HCT116 (cell line): ENCODE results near the gene MYOG.

Source experiments
- CEBPB ChIP-seq: IDR thresholded peaks from 2 replicates; pipeline ENCODE4 v1.6.1; 2012; ENCODE audit warnings: low read depth
- EZH2 ChIP-seq: fragments of 200-600 bp; sonication (generic); IDR thresholded peaks from 2 replicates; pipeline ENCODE4 v1.6.1; 2017; ENCODE audit warnings: antibody characterized with exemption, mixed run types
- FOSL1 ChIP-seq: IDR thresholded peaks from 2 replicates; pipeline ENCODE4 v1.6.1; 2012; ENCODE audit warnings: low read depth
- POLR2AphosphoS5 ChIP-seq: IDR thresholded peaks from 2 replicates; pipeline ENCODE4 v1.6.1; 2011; ENCODE audit warnings: mild to moderate bottlenecking, low read depth, low read length, moderate library complexity
- SIN3A ChIP-seq: IDR thresholded peaks from 2 replicates; pipeline ENCODE4 v1.6.1; 2012; ENCODE audit warnings: low read depth
- YY1 ChIP-seq: IDR thresholded peaks from 2 replicates; pipeline ENCODE4 v1.6.1; 2011; ENCODE audit warnings: low read length, low read depth, moderate library complexity, mild to moderate bottlenecking; ENCODE audit not compliant: insufficient replicate concordance; ENCODE audit errors: extremely low read depth
- ZNF274 ChIP-seq: fragments of 200-500 bp; sonication (Bioruptor generic); IDR thresholded peaks from 2 replicates; pipeline ENCODE4 v1.6.1; 2014; ENCODE audit warnings: mild to moderate bottlenecking, low read depth, low read length, inconsistent platforms
- TF ChIP-seq, protein P1 (sequence below), 3 experiments: fragments of 200-600 bp in 1 of 3; sonication (generic) in 1 of 3; IDR thresholded peaks in 2 of 3; conservative IDR thresholded peaks in 1 of 3; 2 replicates each; pipeline ENCODE4 v1.5.1; 2012 to 2017; ENCODE audit warnings: low read depth in 2 of 3, low read length in 2 of 3, antibody characterized with exemption in 1 of 3, borderline replicate concordance in 1 of 3, control low read depth in 1 of 3, mild to moderate bottlenecking in 1 of 3, mixed read lengths in 1 of 3, mixed run types in 1 of 3, moderate library complexity in 1 of 3; ENCODE audit not compliant: insufficient read depth in 1 of 3
- TF ChIP-seq, protein P2 (sequence below): IDR thresholded peaks from 2 replicates; pipeline ENCODE4 v1.6.1; 2012
- TF ChIP-seq, protein P3 (sequence below): IDR thresholded peaks from 2 replicates; pipeline ENCODE4 v1.6.1; 2012

DNA sequence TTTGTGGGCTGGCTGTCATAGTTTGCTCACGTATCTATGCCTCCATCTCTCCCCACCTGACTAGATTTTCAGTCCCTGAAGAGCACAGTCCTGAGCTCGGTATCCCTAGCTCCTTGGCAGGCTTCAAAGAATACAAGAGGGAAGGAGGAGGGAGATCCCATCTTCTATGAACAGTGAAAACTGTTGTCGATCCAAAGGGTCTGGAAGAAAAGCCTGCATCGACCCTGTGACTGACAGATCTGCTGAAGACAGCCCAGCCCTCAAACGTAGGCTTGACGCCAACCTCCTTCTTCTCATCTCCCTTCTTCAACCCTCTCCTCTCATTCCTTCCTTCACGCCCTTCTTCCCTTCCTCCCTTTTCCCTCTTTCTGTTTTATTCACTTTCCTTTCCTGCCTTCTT, 28.4 kb upstream of the MYOG start:
- no peak for TF ChIP-seq YY1
- TF ChIP-seq, protein P1, sequence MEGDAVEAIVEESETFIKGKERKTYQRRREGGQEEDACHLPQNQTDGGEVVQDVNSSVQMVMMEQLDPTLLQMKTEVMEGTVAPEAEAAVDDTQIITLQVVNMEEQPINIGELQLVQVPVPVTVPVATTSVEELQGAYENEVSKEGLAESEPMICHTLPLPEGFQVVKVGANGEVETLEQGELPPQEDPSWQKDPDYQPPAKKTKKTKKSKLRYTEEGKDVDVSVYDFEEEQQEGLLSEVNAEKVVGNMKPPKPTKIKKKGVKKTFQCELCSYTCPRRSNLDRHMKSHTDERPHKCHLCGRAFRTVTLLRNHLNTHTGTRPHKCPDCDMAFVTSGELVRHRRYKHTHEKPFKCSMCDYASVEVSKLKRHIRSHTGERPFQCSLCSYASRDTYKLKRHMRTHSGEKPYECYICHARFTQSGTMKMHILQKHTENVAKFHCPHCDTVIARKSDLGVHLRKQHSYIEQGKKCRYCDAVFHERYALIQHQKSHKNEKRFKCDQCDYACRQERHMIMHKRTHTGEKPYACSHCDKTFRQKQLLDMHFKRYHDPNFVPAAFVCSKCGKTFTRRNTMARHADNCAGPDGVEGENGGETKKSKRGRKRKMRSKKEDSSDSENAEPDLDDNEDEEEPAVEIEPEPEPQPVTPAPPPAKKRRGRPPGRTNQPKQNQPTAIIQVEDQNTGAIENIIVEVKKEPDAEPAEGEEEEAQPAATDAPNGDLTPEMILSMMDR (IDR thresholded peaks at IDR 0.05 in 2 of 3, conservative IDR thresholded peaks at IDR 0.05 in 1 of 3; ENCODE audit: borderline replicate concordance in 1 of 3, insufficient read depth in 1 of 3, low read depth in 2 of 3, low read length in 2 of 3), result no peak
- no peak for TF ChIP-seq CEBPB
- TF ChIP-seq, protein P2, sequence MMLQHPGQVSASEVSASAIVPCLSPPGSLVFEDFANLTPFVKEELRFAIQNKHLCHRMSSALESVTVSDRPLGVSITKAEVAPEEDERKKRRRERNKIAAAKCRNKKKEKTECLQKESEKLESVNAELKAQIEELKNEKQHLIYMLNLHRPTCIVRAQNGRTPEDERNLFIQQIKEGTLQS, result no peak
- no peak for TF ChIP-seq EZH2
- TF ChIP-seq POLR2AphosphoS5, result no peak
- TF ChIP-seq FOSL1, result no peak
- no peak for TF ChIP-seq ZNF274
- no peak for TF ChIP-seq SIN3A
- TF ChIP-seq, protein P3, sequence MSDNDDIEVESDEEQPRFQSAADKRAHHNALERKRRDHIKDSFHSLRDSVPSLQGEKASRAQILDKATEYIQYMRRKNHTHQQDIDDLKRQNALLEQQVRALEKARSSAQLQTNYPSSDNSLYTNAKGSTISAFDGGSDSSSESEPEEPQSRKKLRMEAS, result no peak
